CD4-positive, alpha-beta T cell treated with Interleukin-15 for 4 hours (primary cell): Measurements from ENCODE around the gene TAMM41.
"Not testable (repeated sequence)": the region's sequence is repeated elsewhere in the genome, so short reads cannot be mapped to it uniquely, and the experiment has no call there.

Source experiments
- DNase-seq: peaks from one replicate; pipeline ENCODE4 v3.0.0-alpha.2; 2020; ENCODE audit warnings: low spot score

TAMM41 gene

GRCh38 chr3:11846281-11847266 lies at the start of gene TAMM41:
TSS of gene TAMM41 (minus strand) at chr3:11846885. CDS start at chr3:11846636, 249 bp downstream.
- peak; percentile 90 for DNase-seq

- DNase-seq: no peak
Observed at GRCh38 chr3:11878837-11879236, 32.2 kb upstream of the TAMM41 start.

- DNase-seq: not testable (repeated sequence)
Observed at GRCh38 chr3:11874707-11875106, 28.0 kb upstream of the TAMM41 start.

GRCh38 chr3:11863739-11864138 lies 17.1 kb upstream of the TAMM41 start:
- DNase-seq: not testable (repeated sequence)

- DNase-seq: not testable (repeated sequence)
Observed at GRCh38 chr3:11862584-11862983, 15.9 kb upstream of the TAMM41 start.

- DNase-seq: not testable (repeated sequence)
Observed at GRCh38 chr3:11862145-11862544, 15.5 kb upstream of the TAMM41 start.

- not testable (repeated sequence) for DNase-seq
Observed at GRCh38 chr3:11860213-11860612, 13.5 kb upstream of the TAMM41 start.

- no peak for DNase-seq
Observed at GRCh38 chr3:11853450-11853849, 6.8 kb upstream of the TAMM41 start.

- no peak for DNase-seq
Observed at GRCh38 chr3:11850003-11850402, 3.3 kb upstream of the TAMM41 start.

- peak; percentile 30 for DNase-seq
Observed at GRCh38 chr3:11847607-11848006, 922 bp upstream of the TAMM41 start.

- no peak for DNase-seq
Observed at GRCh38 chr3:11845651-11846050, 1.0 kb downstream of the TAMM41 start.

- DNase-seq: no peak
Observed at GRCh38 chr3:11844891-11845290, 1.8 kb downstream of the TAMM41 start.

- no peak for DNase-seq
Observed at GRCh38 chr3:11835028-11835639, 11.6 kb downstream of the TAMM41 start.

GRCh38 chr3:11832981-11833905 lies 13.4 kb downstream of the TAMM41 start:
- no peak for DNase-seq

- DNase-seq: no peak
Observed at GRCh38 chr3:11829416-11829815, 17.3 kb downstream of the TAMM41 start.

- no peak for DNase-seq
Observed at GRCh38 chr3:11826628-11827265, 19.9 kb downstream of the TAMM41 start.

GRCh38 chr3:11825301-11825700 lies 21.4 kb downstream of the TAMM41 start:
- no peak for DNase-seq

- no peak for DNase-seq
Observed at GRCh38 chr3:11820531-11821041, 26.1 kb downstream of the TAMM41 start.

- DNase-seq: no peak
Observed at GRCh38 chr3:11819146-11819689, 27.5 kb downstream of the TAMM41 start.

- DNase-seq: no peak
Observed at GRCh38 chr3:11818033-11818432, 28.7 kb downstream of the TAMM41 start.

GRCh38 chr3:11815111-11815510 lies 31.6 kb downstream of the TAMM41 start:
- no peak for DNase-seq
